PC-3 (cell line): Measurements from ENCODE around the gene ZNF766.

Experiments used
- CTCF ChIP-seq: fragments of 300-600 bp; sonication (generic); conservative IDR thresholded peaks from 2 replicates; pipeline ENCODE4 v1.5.1; 2017; ENCODE audit warnings: antibody characterized with exemption, low read depth, mild to moderate bottlenecking, low read length
- EZH2 ChIP-seq: fragments of 300-600 bp; sonication (generic); IDR thresholded peaks from one replicate; pipeline ENCODE4 v1.6.1; 2017; ENCODE audit warnings: antibody characterized with exemption, mild to moderate bottlenecking, low read length; ENCODE audit not compliant: unreplicated experiment
- EZH2phosphoT487 ChIP-seq: fragments of 300-600 bp; sonication (generic); IDR thresholded peaks from 2 replicates; pipeline ENCODE4 v1.6.1; 2018; ENCODE audit warnings: mild to moderate bottlenecking, antibody characterized with exemption, low read length, borderline replicate concordance

GRCh38 chr19:52277471-52277870 is 8.1 kb downstream of the ZNF766 start:
- TF ChIP-seq EZH2phosphoT487 (no peak), CTCF (no peak), EZH2 (no peak)
